A549 treated with dexamethasone at 1 μM for 4 hours (cell line): ENCODE measurements around the gene C2orf69. TPM values are rescaled to one million over a fixed set of nuclear protein-coding genes. Genes with fewer than 3 reads are reported as not detected.

Source experiments
- total RNA-seq: library from RNA; stranded (reverse); fragments of 200-300 nt; extraction: Qiagen RNA extraction; gene quantifications from 5 replicates; pipeline ENCODE4 v1.2.3, GENCODE V29; 2022

The C2orf69 gene, protein sequence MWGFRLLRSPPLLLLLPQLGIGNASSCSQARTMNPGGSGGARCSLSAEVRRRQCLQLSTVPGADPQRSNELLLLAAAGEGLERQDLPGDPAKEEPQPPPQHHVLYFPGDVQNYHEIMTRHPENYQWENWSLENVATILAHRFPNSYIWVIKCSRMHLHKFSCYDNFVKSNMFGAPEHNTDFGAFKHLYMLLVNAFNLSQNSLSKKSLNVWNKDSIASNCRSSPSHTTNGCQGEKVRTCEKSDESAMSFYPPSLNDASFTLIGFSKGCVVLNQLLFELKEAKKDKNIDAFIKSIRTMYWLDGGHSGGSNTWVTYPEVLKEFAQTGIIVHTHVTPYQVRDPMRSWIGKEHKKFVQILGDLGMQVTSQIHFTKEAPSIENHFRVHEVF
- total RNA-seq = 6.5 to 8.6 TPM (median 7.1 TPM) in 5 replicates

DNA sequence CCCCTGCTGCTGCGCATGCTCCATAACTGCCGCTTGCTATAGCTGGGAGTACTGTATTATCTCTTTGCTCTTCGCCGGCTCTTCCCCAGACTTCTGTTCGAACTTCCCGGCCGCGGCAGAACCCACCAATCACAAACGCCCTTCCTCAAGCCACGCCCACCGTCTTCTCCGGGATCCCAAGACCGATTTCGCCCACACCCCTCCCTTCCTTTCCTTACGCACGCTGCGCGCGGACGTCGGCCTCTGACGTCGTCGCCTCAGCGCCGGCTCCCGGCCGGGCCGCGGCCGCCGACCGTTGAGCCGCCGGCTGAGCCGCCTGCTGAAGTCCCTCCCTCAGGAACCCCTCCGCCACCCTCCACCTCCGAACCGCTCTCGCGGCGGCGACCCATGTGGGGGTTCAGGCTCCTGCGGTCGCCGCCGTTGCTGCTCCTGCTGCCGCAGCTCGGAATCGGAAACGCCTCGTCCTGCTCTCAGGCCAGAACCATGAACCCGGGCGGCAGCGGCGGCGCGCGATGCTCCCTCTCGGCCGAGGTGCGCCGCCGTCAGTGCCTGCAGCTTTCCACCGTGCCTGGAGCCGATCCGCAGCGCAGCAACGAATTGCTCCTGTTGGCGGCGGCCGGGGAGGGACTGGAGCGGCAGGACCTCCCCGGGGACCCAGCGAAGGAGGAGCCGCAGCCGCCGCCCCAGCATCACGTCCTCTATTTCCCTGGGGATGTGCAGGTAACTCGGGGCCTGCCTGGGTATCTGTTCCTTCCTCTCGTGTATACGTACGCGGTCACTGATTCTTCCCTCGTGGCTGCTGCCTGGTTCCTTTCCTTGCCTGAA, at the start of gene C2orf69:
Gene C2orf69 (plus strand): TSS at position 242 of the 825 bp plus-strand sequence. CDS start 146 bp downstream, at position 388.

DNA sequence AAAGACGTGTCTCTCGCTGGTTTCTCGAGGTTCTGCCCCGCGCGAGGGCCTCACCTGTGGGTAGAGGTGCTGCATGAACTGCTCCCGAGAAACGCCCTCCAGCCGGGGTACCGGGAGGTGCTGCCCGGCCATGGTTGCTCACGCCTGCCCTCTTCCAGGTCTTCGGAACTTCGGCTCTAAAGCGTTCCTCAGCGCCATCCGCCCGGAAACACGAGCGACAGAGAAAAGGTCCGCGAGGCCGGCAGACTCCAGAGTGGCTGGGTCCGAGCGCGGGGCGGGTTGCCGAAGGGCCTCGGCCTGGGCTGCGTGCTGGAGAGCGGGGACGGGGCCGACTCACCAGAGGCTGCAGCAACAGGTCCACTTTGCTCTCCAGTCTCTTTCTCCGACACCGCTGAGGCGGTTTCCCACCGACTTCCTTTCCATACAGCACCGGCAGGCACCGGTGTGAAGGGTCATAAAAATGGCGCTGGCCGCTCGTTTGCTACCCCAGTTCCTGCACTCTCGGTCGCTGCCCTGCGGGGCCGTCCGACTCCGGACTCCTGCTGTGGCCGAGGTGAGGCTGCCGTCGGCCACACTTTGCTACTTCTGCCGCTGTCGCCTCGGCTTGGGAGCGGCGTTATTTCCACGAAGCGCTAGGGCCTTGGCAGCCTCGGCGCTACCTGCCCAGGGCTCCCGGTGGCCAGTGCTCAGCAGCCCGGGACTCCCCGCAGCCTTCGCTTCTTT, 44.4 kb downstream of the C2orf69 start, which contains the start of the genes MAIP1 and TYW5:
Gene MAIP1 (plus strand): TSS at position 244 of the 723 bp plus-strand sequence. CDS start 217 bp downstream, at position 461.
Gene TYW5 (minus strand): TSS at position 153 of the 723 bp plus-strand sequence. CDS start 21 bp downstream, at position 132.

Other genes with a start within 250 kb of the C2orf69 start
- gene FTCDNL1, start 60.1 kb upstream of the C2orf69 start, total RNA-seq = 2.3 to 3.2 TPM (median 2.8 TPM) in 5 replicates
- 7.0 to 8.2 TPM (median 7.3 TPM) in 5 replicates for gene TYW5, start 44.2 kb downstream of the C2orf69 start, total RNA-seq
- gene MAIP1, start 44.3 kb downstream of the C2orf69 start, total RNA-seq = 33.2 to 39.2 TPM (median 37.8 TPM) in 5 replicates